KMS-11 (cell line): ENCODE measurements around the gene PLXND1.

Experiments used
- H2AFZ ChIP-seq: fragments of 200-600 bp; sonication (generic); 2 replicates; pipeline ENCODE4 v1.6.1; 2016; ENCODE audit warnings: antibody characterized with exemption, mixed run types, low read depth
- H3K27ac ChIP-seq: fragments of 200-600 bp; sonication (generic); 2 replicates; pipeline ENCODE4 v1.6.1; 2016; ENCODE audit warnings: mild to moderate bottlenecking, mixed run types
- H3K27me3 ChIP-seq: fragments of 200-600 bp; sonication (generic); 2 replicates; pipeline ENCODE4 v1.6.1; 2017; ENCODE audit warnings: mild to moderate bottlenecking, low read depth, mixed run types, moderate library complexity; ENCODE audit not compliant: insufficient read depth
- H3K36me3 ChIP-seq: fragments of 200-600 bp; sonication (generic); 2 replicates; pipeline ENCODE4 v1.6.1; 2017; ENCODE audit warnings: mild to moderate bottlenecking, mixed run types; ENCODE audit not compliant: insufficient read depth
- H3K4me1 ChIP-seq: fragments of 200-600 bp; sonication (generic); 2 replicates; pipeline ENCODE4 v1.6.1; 2016; ENCODE audit warnings: mild to moderate bottlenecking, low read depth, mixed run types; ENCODE audit not compliant: poor library complexity, severe bottlenecking
- H3K4me2 ChIP-seq: fragments of 200-600 bp; sonication (generic); 2 replicates; pipeline ENCODE4 v1.7.0; 2016; ENCODE audit warnings: mild to moderate bottlenecking, mixed run types
- H3K4me3 ChIP-seq: fragments of 200-600 bp; sonication (generic); IDR thresholded peaks from 2 replicates; pipeline ENCODE4 v1.6.1; 2017; ENCODE audit warnings: low read depth, low read length, mixed read lengths; ENCODE audit not compliant: insufficient read depth
- H3K79me2 ChIP-seq: fragments of 200-600 bp; sonication (generic); 2 replicates; pipeline ENCODE4 v1.6.1; 2016; ENCODE audit warnings: low read depth, mixed run types; ENCODE audit not compliant: insufficient read depth
- H3K9ac ChIP-seq: fragments of 200-600 bp; sonication (generic); 2 replicates; pipeline ENCODE4 v1.6.1; 2016; ENCODE audit warnings: mild to moderate bottlenecking, mixed run types
- H4K20me1 ChIP-seq: fragments of 200-600 bp; sonication (generic); 2 replicates; pipeline ENCODE4 v1.6.1; 2016; ENCODE audit warnings: mild to moderate bottlenecking, mixed run types; ENCODE audit not compliant: insufficient read depth
- CTCF ChIP-seq: fragments of 200-600 bp; sonication (generic); conservative IDR thresholded peaks from 2 replicates; pipeline ENCODE4 v1.6.1; 2017; ENCODE audit warnings: low read depth, mild to moderate bottlenecking, antibody characterized with exemption, low read length, moderate library complexity, mixed read lengths

Gene PLXND1

GRCh38 chr3:129522953-129523352, 83.5 kb downstream of the PLXND1 start:
- H3K36me3 ChIP-seq, result no peaks in the 10 kb centered on the region
- H3K79me2 ChIP-seq, result no peaks in the 10 kb centered on the region
- no peak overlapping the region for H3K4me2 ChIP-seq
- H3K27ac ChIP-seq, result no peak overlapping the region
- H3K27me3 ChIP-seq, result no peaks in the 10 kb centered on the region
- no peak overlapping the region for H3K4me3 ChIP-seq
- H3K9ac ChIP-seq, result no peak overlapping the region
- H2AFZ ChIP-seq, result no peak overlapping the region
- no peaks in the 10 kb centered on the region for H4K20me1 ChIP-seq
- TF ChIP-seq CTCF, result no peak
- H3K4me1 ChIP-seq, result no peaks in the 10 kb centered on the region

DNA sequence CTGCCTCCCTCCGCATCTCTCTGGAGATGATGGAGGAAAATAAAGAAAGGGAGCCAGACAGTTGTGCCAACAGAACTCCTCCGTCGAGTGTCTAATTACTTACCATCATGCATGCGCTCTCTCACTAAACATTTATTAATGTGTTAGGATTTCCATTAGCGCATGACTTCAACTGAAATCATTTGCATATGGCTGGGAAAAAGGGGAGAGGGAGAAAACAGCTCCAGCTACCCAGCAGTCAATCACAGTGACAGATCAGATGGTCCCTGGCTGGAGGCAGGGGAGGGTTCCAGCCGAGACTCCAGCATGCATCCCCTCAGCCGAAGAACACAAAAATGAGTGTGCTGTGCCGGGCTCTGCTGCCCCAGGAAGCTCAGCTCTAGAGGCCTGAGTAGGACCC, 84.9 kb downstream of the PLXND1 start:
- TF ChIP-seq CTCF, result no peak
- no peaks in the 10 kb centered on the region for H3K27me3 ChIP-seq
- no peaks in the 10 kb centered on the region for H3K36me3 ChIP-seq
- no peaks in the 10 kb centered on the region for H3K79me2 ChIP-seq
- H2AFZ ChIP-seq, result no peak overlapping the region
- no peak overlapping the region for H3K4me2 ChIP-seq
- H3K4me3 ChIP-seq, result no peak overlapping the region
- no peak overlapping the region for H3K9ac ChIP-seq
- H3K4me1 ChIP-seq, result no peaks in the 10 kb centered on the region
- H3K27ac ChIP-seq, result no peak overlapping the region
- no peaks in the 10 kb centered on the region for H4K20me1 ChIP-seq

DNA sequence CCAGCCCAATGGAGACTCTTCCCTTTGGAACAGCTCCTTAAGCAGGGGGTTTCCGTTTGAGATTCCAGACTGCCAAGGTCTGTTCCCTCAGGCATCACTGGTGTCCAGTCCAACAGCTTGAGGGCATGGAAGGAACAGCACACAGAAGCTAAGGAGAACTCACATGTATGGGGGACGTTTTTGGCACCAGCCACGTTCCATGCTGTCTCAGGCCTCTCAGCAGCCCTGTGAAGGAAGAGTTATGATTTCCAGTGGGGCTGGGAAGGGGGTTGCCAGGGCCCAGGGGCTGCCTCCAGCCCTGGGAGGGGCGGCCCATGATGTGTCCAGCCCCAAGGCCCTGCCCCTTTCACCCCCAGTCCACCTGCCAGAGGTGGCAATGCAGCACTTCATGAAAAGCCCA, 85.5 kb downstream of the PLXND1 start:
- Histone ChIP-seq H3K36me3 (no peaks in the 10 kb centered on the region), H3K9ac (no peak overlapping the region), H3K27ac (no peak overlapping the region), H3K79me2 (no peaks in the 10 kb centered on the region), H3K4me2 (no peak overlapping the region), H3K4me3 (no peak overlapping the region), H3K27me3 (no peaks in the 10 kb centered on the region), H2AFZ (no peak overlapping the region), H4K20me1 (no peaks in the 10 kb centered on the region), H3K4me1 (no peaks in the 10 kb centered on the region)
- no peak for TF ChIP-seq CTCF

DNA sequence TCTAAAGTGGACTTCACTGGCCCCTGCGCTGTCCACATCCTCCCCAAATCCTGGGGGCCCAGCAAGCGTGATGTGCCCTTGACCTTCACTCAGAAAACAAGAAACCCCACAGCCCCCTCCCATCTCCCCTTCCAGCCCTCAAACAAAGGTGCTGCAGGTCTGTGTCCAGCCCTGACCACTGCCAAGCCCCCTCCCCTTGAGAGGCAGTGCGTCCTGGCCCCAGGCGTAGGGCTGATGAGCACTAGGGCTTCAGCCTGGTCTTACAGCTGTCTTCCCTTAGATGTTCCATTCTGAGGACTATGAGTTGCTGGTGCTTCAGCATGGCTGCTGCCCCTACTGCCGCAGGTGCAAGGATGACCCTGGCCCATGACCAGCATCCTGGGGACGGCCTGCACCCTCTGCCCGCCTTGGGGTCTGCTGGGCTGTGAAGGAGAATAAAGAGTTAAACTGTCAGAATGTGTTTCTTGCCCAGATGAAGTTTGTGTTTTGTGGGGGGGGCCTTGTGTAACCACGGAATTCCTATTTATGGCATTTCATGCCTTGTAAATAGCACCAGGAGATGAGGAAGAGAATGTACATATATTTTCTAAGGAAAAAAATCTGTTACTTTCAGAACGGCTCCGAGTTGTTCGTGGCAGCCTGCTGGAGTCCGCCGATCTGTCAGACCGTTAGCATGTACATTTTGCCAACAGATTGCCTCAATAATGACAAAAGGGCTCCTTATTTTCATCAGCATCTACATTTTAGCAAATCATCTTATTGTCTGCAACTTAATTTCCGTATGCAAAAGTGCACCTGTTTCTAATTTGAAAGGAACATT, 86.4 kb downstream of the PLXND1 start:
- Histone ChIP-seq H3K4me3 (no peak overlapping the region), H3K79me2 (no peaks in the 10 kb centered on the region), H3K4me1 (no peaks in the 10 kb centered on the region), H2AFZ (no peak overlapping the region), H3K27ac (no peak overlapping the region), H3K27me3 (no peaks in the 10 kb centered on the region), H3K4me2 (no peak overlapping the region), H4K20me1 (no peaks in the 10 kb centered on the region), H3K36me3 (no peaks in the 10 kb centered on the region), H3K9ac (no peak overlapping the region)
- TF ChIP-seq CTCF, result no peak
